Measurements from ENCODE around the gene SF3B4.

GRCh38 chr1:149925345-149925744 lies 2.3 kb downstream of the SF3B4 start:
- TF ChIP-seq CTCF (IDR thresholded peaks at IDR 0.05 in 4 of 5, conservative IDR thresholded peaks at IDR 0.05 in 1 of 5) (no peak), POLR2A (IDR thresholded peaks at IDR 0.05) (no peak)

All from gastrocnemius medialis (tissue), 4 donors.